ENCODE data around the gene ENSA. TPM values are rescaled to one million over a fixed set of nuclear protein-coding genes. Genes with fewer than 3 reads are reported as not detected.
A peak's percentile ranks its signal among the peaks of the same experiment; 100 is the strongest.

The ENSA gene
- polyA plus RNA-seq, 3 donors = 30.6 to 40.3 (median 38.5) TPM

DNA sequence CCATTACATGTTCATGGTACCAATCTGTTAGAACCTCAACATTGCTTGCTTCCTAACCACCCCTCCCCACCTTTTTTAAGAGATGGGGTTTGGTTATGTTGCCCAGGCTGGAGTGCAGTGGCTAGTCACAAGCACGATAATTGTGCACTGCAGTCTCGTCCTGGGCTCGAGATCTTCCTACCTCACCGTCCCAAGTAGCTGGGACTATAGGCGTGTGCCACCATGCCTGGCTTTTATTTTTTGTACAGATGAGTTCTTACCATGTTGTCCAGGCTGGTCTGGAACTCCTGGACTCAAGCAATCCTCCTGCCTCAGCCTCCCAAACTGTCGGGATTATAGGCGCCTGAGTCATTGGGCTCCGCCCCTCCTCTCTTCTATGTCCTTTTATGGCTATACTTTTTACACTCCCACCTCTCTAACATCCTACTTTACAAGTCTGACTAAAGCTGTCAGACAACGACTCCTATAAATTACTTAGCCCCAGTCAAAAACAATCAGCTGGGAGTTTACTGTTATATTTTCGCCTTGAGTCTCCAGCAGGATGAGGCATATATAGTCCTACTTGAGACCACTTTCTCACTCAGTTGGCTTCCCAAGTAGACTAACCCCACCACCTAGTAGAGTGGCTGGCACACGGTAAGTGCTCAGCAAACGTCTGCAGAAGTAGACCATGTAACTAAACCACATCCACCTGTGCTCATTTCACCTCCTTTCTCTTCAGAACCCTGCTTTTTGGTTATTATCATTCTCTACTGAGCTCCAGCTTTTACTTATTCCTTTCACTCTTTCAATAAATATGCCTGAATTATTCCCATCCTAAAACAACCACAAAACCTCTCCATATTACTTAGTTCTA, 13.8 kb downstream of the ENSA start:
- Mint-ChIP-seq H3K27me3 (ENCODE audit: low read depth in 3 of 3) (peaks cover 0 to 7% (median 5%) of the 10 kb centered on the region in 3 donors), H3K27ac (peak overlapping the region; percentile 85 to 100 (median 100)), H3K4me3 (no peak overlapping the region), H3K36me3 (peaks cover 32 to 46% of the 10 kb centered on the region in 2 donors), H3K9me3 (peaks cover 0 to 5% (median 0%) of the 10 kb centered on the region in 7 donors), H3K4me1 (peaks cover 73% of the 10 kb centered on the region)
- Histone ChIP-seq H3K27me3 (ENCODE audit: control insufficient read depth in 2 of 2, insufficient read depth in 2 of 2, low read length in 2 of 2) (no peaks in the 10 kb centered on the region), H3K9ac (ENCODE audit: insufficient read depth, low read length, poor library complexity, severe bottlenecking) (no peak overlapping the region), H3K9me3 (replicated peaks in 1 of 2; ENCODE audit: control insufficient read depth in 1 of 2, insufficient read depth in 1 of 2, low read length in 2 of 2) (no peaks in the 10 kb centered on the region), H3K4me3 (replicated peaks in 1 of 3; ENCODE audit: low read depth in 2 of 3, low read length in 3 of 3) (peak overlapping the region in 1 of 3 experiments; percentile 0), H3K4me1 (ENCODE audit: control insufficient read depth in 1 of 2, insufficient read depth in 2 of 2, low read length in 2 of 2) (peaks cover 62 to 80% of the 10 kb centered on the region in 2 donors), H2AFZ (ENCODE audit: insufficient read depth, low read depth, low read length, poor library complexity, severe bottlenecking) (no peak overlapping the region), H3K36me3 (replicated peaks in 1 of 2; ENCODE audit: control insufficient read depth in 1 of 2, insufficient read depth in 2 of 2, low read length in 2 of 2) (peaks cover 0 to 9% of the 10 kb centered on the region in 2 donors), H3K4me2 (replicated peaks; ENCODE audit: extremely low read depth, low read length, poor library complexity, severe bottlenecking) (no peak overlapping the region), H3K27ac (ENCODE audit: low read depth in 1 of 2, low read length in 2 of 2) (peak overlapping the region; percentile 99 to 100), H3K79me2 (ENCODE audit: insufficient read depth, low read length) (peaks cover 49% of the 10 kb centered on the region), H4K20me1 (ENCODE audit: insufficient read depth, low read length) (no peaks in the 10 kb centered on the region)
- 97% methylated on average over 9 of the region's 12 CpGs for WGBS (ENCODE audit: insufficient coverage)
- TF ChIP-seq, protein P1, sequence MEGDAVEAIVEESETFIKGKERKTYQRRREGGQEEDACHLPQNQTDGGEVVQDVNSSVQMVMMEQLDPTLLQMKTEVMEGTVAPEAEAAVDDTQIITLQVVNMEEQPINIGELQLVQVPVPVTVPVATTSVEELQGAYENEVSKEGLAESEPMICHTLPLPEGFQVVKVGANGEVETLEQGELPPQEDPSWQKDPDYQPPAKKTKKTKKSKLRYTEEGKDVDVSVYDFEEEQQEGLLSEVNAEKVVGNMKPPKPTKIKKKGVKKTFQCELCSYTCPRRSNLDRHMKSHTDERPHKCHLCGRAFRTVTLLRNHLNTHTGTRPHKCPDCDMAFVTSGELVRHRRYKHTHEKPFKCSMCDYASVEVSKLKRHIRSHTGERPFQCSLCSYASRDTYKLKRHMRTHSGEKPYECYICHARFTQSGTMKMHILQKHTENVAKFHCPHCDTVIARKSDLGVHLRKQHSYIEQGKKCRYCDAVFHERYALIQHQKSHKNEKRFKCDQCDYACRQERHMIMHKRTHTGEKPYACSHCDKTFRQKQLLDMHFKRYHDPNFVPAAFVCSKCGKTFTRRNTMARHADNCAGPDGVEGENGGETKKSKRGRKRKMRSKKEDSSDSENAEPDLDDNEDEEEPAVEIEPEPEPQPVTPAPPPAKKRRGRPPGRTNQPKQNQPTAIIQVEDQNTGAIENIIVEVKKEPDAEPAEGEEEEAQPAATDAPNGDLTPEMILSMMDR (IDR thresholded peaks at IDR 0.05) = no peak
- DNase-seq = no peak
- intact Hi-C loops (cut with micrococcal nuclease) = no loop called here

GRCh38 chr1:150613061-150613920, 16.1 kb downstream of the ENSA start:
- no peaks in the 10 kb centered on the region for H3K36me3 ChIP-seq (replicated peaks in 1 of 2; ENCODE audit: control insufficient read depth in 1 of 2, insufficient read depth in 2 of 2, low read length in 2 of 2)
- peak; percentile 91 to 99 (median 97) for DNase-seq
- H3K4me1 Mint-ChIP-seq = peaks cover 69% of the 10 kb centered on the region

More at GRCh38 chr1:150613061-150613920, 16.1 kb downstream of the ENSA start:
- TF ChIP-seq, protein P1 (IDR thresholded peaks at IDR 0.05) = no peak
- intact Hi-C loops (cut with micrococcal nuclease) = loop anchor here (2.0 to 5.0 kb wide), 2 partner anchors 34 to 36 kb away; partner anchors contain the start of gene MCL1 (in 2 of the 2)
- peak overlapping the region; percentile 93 for H3K9ac ChIP-seq (ENCODE audit: insufficient read depth, low read length, poor library complexity, severe bottlenecking)
- H2AFZ ChIP-seq (ENCODE audit: insufficient read depth, low read depth, low read length, poor library complexity, severe bottlenecking) = no peak overlapping the region
- Mint-ChIP-seq H3K27ac (peak overlapping the region; percentile 97 to 100 (median 100)), H3K9me3 (peaks cover 0 to 5% (median 0%) of the 10 kb centered on the region in 7 donors), H3K4me3 (peak overlapping the region; percentile 77 to 86), H3K27me3 (ENCODE audit: low read depth in 3 of 3) (peaks cover 0 to 7% (median 5%) of the 10 kb centered on the region in 3 donors), H3K36me3 (peaks cover 20 to 32% of the 10 kb centered on the region in 2 donors)
- H3K4me3 ChIP-seq (replicated peaks in 1 of 3; ENCODE audit: low read depth in 2 of 3, low read length in 3 of 3) = peak overlapping the region; percentile 3 to 63 (median 6)
- H3K4me2 ChIP-seq (replicated peaks; ENCODE audit: extremely low read depth, low read length, poor library complexity, severe bottlenecking) = peak overlapping the region; percentile 56
- no peaks in the 10 kb centered on the region for H3K9me3 ChIP-seq (replicated peaks in 1 of 2; ENCODE audit: control insufficient read depth in 1 of 2, insufficient read depth in 1 of 2, low read length in 2 of 2)
- peak overlapping the region; percentile 99 to 100 for H3K27ac ChIP-seq (ENCODE audit: low read depth in 1 of 2, low read length in 2 of 2)
- H3K27me3 ChIP-seq (ENCODE audit: control insufficient read depth in 2 of 2, insufficient read depth in 2 of 2, low read length in 2 of 2) = no peaks in the 10 kb centered on the region
- H4K20me1 ChIP-seq (ENCODE audit: insufficient read depth, low read length) = no peaks in the 10 kb centered on the region
- H3K4me1 ChIP-seq (ENCODE audit: control insufficient read depth in 1 of 2, insufficient read depth in 2 of 2, low read length in 2 of 2) = peaks cover 66 to 81% of the 10 kb centered on the region in 2 donors
- no CpG with 5 or more reads among the region's 12 CpGs for WGBS (ENCODE audit: insufficient coverage)
- H3K79me2 ChIP-seq (ENCODE audit: insufficient read depth, low read length) = peaks cover 44% of the 10 kb centered on the region
